HuH-7.5 (cell line): Measurements from ENCODE around the gene MPHOSPH9.
"Not testable (repeated sequence)": the region's sequence is repeated elsewhere in the genome, so short reads cannot be mapped to it uniquely, and the experiment has no call there.

Experiments used
- DNase-seq: peaks from one replicate; pipeline ENCODE4 v3.0.0; 2011; ENCODE audit warnings: low spot score

Gene MPHOSPH9

GRCh38 chr12:123254853-123255446 lies 22.0 kb upstream of the MPHOSPH9 start:
- no peak for DNase-seq

DNA sequence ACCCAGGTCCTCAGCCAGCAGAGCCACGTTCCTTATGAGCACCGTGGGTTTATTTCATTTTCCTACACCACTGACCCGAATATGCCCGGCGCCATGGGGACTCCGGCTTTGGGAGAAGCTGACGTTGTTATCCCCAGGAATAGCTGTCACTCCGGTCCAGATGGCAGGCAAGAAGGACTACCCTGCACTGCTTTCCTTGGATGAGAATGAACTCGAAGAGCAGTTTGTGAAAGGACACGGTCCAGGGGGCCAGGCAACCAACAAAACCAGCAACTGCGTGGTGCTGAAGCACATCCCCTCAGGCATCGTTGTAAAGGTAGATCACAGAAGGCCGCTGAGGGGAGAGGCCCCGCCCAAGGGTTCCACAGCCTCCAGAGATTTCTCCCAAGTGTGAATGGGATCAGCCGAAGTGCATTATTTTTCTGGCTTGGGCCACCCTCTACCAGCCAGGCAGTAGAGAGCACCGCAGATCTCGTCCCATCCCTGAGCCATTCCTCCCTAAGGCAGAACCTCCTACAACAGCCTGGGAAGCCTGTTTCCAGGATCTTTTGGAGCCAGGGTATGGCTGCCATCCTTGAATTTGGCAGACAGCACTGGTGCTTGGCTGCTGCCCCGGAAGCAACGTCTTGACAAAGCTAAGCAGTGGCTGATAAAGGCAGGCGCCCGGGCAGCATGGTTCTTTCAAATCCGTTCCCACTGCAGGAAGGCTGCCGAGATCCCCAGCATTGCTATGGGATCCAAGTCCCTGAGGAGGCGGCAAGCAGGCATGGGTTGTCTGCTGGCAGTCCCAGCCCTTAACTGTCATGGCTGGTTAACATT lies 20.9 kb upstream of the MPHOSPH9 start:
- DNase-seq = no peak

GRCh38 chr12:123252365-123252764 lies 19.4 kb upstream of the MPHOSPH9 start:
- not testable (repeated sequence) for DNase-seq

DNA sequence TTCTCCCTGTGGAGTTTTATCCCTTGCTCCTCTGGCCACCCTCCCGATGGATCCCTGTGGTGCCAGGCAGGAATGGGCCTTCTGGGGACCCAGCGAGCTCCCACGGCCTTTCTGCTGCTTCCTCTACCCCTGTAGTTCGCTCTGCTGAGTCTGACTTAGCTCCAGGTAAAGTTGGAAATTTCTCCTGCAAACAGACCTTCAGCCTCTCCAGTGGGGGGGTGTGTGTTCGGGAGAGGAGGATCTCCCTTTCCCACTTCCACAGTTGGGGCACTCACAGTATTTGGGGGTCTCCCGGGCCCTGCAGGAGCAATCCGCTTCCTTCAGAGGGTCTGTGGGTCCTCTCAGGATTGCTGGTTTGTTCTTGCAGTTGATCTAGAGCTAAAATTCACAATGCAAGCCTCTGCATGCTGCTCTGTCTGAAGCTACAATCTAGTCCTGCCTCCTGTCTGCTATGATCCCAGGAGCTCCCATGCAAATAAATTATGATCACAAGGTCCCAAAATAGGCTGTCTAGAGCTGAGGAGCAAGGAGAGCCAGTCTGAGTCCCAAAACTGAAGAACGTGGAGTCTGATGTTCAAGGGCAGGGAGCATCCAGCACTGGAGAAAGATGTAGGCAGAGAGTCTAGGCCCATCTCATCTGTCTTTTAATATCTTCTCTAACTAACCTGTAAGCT lies 18.6 kb upstream of the MPHOSPH9 start:
- DNase-seq = no peak

- DNase-seq = no peak
These were observed 17.8 kb upstream of the MPHOSPH9 start for GRCh38 chr12:123250471-123251383.

DNA sequence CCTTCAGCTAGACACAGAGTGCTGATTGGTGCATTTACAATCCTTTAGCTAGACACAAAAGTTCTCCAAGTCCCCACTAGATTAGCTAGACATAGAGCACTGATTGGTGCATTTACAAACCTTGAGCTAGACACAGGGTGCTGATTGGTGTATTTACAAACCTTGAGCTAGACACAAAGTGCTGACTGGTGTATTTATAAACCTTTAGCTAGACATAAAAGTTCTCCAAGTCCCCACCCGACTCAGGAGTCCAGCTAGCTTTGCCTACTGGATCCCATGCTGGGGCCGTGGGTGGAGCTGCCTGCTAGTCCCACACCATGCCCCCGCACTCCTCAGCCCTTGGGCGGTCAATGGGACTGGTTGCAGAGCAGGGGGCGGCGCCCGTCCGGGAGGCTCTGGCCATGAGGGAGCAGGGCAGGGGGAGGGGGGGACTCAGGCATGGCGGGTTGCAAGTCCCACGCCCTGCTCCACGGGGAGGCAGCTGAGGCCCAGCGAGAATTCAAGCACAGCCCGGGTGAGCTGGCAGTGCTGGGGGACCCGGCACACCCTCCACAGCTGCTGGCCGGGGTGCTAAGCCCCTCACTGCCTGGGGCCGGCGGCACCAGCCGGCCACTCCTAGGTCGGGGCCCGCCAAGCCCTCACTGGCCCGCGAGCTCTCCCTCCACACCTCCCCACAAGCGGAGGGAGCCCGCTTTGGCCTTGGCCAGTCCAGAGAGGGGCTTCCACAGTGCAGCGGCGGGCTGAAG lies 16.2 kb upstream of the MPHOSPH9 start:
- DNase-seq = not testable (repeated sequence)

DNA sequence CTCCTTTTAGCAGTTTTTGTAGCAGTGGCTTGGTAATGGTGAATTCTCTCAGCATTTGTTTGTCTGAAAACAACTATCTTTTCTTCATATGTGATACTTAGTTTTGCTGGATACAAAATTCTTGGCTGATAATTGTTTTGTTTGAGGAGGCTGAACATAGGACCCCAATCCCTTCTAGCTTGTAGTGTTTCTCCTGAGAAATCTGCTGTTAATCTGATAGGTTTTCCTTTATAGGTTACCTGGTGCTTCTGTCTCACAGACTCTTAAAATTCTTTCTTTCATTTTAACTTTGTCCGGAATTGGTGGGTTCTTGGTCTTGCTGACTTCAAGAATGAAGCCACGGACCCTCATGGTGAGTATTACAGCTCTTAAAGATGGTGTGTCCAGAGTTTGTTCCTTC lies 15.2 kb upstream of the MPHOSPH9 start:
- not testable (repeated sequence) for DNase-seq

DNA sequence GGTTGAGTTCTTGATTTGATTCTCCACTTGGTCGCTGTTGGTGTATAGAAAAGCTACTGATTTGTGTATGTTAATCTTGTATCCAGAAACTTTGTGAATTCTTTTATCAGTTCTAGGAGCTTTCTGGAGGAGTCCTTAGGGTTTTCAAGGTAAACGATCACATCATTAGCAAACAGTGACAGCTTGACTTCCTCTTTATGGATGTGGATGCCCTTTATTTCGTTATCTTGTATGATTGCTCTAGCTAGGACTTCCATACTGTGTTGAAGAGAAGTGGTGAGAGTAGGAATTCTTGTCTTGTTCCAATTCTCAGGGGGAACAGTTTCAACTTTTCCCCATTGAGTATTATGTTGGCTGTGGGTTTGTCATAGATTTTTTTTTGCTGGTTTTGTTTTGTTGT lies 12.7 kb upstream of the MPHOSPH9 start:
- DNase-seq = no peak

GRCh38 chr12:123243671-123244262 lies 10.8 kb upstream of the MPHOSPH9 start:
- no peak for DNase-seq

DNA sequence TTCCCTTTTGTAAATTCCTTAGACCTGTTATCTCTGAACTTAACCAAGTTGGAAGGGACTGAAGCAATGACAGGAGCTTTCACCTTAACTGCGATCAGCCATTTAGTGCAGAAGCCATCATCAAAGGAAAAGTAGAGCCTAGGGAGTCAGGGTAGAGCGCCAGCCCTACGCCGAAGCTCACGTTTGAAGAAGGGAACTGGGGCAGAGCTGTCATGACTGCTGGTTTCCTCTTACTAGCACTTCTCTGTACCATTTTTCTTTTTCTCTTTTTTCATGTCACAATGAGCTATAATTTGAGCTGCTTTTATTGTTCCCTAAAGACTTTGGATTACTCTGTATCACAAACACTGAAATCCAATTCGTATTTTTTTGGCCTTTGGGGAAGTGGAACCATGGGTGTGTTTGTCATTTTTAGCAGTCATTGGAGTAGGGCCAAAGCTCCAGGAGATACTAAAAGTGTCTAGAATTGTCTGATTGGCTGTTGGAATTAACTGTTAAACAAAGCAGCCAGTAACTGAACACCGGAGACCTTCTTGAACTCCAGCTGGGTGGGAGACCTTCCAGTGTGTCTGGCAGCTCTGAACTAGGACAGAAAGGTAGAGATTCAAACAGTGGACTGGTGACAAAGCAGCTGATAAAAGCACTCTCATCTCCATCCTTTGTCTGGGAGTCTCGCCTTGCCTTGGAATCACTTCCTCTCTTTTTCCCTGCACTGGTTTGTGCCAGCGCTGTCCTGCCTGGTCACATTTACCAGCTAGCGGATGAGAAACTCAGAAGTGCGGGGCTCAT lies 9.4 kb upstream of the MPHOSPH9 start:
- no peak for DNase-seq

- DNase-seq = no peak
These were observed 6.0 kb upstream of the MPHOSPH9 start for GRCh38 chr12:123238961-123239360.

DNA sequence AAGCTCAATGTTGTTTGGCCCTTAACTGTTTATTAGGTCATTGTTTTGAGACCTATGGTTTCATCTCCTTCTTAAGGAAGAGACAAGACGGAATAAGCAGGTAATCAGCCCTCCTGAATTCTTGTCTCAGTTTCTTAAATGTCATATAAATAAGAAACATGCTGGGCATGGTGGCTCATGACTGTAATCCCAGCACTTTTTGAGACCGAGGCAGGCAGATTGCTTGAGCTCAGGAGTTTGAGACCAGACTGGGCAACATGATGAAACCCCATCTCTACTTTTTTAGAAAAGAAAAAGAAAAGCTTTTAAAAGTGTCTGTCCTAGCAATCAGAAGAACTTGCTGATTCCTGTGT lies 5.4 kb upstream of the MPHOSPH9 start:
- no peak for DNase-seq

GRCh38 chr12:123237646-123238329 lies 4.8 kb upstream of the MPHOSPH9 start:
- DNase-seq = no peak

GRCh38 chr12:123233505-123234308 lies 766 bp upstream of the MPHOSPH9 start:
- peak; percentile 22 for DNase-seq

DNA sequence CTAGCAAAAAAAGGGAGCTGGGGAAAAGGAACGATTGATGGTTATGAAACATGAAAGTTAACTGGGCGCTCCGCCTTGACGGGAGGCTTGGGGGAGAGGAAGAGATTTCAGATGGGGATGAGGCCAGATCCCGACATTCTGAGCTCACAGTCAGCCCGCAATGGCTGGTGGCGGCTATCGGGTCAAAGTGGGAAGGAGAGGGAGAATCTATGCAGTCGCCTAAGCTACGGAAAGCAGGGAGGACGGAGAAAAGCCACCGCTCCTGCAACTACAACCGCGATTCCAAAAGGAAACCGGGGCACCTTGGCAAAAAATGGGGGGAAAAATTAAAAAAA lies 502 bp downstream of the MPHOSPH9 start:
- peak; percentile 41 for DNase-seq

DNA sequence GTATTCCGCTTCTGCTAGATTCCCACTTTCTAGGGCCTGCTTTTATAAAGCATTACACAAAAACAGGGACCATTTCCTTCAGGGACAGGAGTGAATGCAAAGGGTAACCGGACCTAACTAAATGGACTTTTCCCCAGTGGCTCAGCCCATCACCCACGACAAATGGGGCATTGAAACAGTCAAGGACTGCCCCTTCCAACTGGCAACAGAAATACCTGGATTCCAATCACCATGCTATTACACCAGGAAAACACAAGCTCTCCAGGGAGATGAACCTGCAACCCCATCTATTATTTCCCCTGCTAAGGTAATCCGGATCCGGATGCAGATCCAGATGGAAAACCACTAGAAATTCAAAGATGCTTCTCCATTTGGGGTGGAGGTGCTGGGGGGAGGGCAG lies 1.0 kb downstream of the MPHOSPH9 start:
- no peak for DNase-seq

DNA sequence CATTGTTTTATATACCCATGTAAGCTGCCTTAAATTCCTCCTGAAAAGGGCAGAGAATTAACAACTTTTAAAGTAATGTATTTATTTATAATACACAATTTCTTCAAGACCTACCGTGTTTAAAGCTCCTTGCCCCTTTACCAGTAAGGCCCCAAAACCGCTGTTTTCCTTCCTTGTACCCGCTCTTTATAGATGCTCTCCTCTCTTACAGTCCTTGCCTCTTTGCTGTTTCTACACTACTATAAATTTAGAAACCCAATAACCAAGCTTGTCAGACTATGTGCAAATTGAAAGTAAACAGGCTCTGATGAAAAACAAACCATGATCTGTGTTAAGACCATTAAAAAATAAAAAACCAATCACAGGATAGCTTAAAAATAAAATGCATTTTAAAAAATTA lies 3.9 kb downstream of the MPHOSPH9 start:
- no peak for DNase-seq

- DNase-seq = no peak
These were observed 5.2 kb downstream of the MPHOSPH9 start for GRCh38 chr12:123227581-123228258.
